ENCODE results near the gene GJA4. TPM values are rescaled to one million over a fixed set of nuclear protein-coding genes. Genes with fewer than 3 reads are reported as not detected.
"Not testable (repeated sequence)": the region's sequence is repeated elsewhere in the genome, so short reads cannot be mapped to it uniquely, and the experiment has no call there.

Gene GJA4
- total RNA-seq, 1 donor from 2014 or later = 21.4 TPM

DNA sequence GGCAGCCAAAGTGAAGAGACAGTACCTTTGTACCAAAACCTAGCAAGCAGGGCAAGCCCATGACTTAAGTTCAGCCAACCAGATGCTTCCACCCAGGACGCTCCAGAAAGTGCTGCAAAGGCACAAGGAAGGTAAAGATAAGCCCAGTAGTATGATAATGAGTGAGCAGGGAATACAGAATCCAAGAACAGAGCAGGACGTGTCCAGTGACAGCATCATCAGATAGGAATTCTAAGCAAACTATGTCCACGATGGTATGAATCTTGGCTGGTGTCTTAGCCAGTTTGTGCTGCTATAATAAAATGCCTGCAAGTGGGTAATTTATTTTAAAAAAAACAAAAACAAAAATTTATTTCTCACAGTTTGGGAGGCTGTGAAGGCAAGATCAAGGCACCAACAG, 13.6 kb downstream of the GJA4 start:
- no peaks in the 10 kb centered on the region for H3K9me3 ChIP-seq (ENCODE audit: control insufficient read depth in 3 of 3, low read length in 3 of 3)
- no peaks in the 10 kb centered on the region for H3K27me3 ChIP-seq (ENCODE audit: control insufficient read depth in 3 of 3, insufficient read depth in 3 of 3, low read length in 3 of 3)
- no peak overlapping the region for H3K4me3 ChIP-seq (ENCODE audit: low read length in 3 of 3)
- H3K27ac ChIP-seq (ENCODE audit: low read depth, low read length) = no peak overlapping the region
- H3K9ac ChIP-seq (ENCODE audit: low read depth in 1 of 3, low read length in 3 of 3) = no peak overlapping the region
- peaks cover 0 to 3% (median 0%) of the 10 kb centered on the region in 3 donors for H3K4me1 ChIP-seq (ENCODE audit: control insufficient read depth in 3 of 3, insufficient read depth in 3 of 3, low read length in 3 of 3)
- H3K36me3 ChIP-seq (ENCODE audit: control insufficient read depth in 3 of 3, insufficient read depth in 3 of 3, low read length in 3 of 3) = no peaks in the 10 kb centered on the region

GRCh38 chr1:34808051-34808810, 15.4 kb downstream of the GJA4 start:
- H3K27me3 ChIP-seq (ENCODE audit: control insufficient read depth in 3 of 3, insufficient read depth in 3 of 3, low read length in 3 of 3) = no peaks in the 10 kb centered on the region
- H3K27ac ChIP-seq (ENCODE audit: low read depth, low read length) = no peak overlapping the region
- no peak overlapping the region for H3K4me3 ChIP-seq (ENCODE audit: low read length in 3 of 3)
- H3K4me1 ChIP-seq (ENCODE audit: control insufficient read depth in 3 of 3, insufficient read depth in 3 of 3, low read length in 3 of 3) = peaks cover 0 to 3% (median 0%) of the 10 kb centered on the region in 3 donors
- no peaks in the 10 kb centered on the region for H3K36me3 ChIP-seq (ENCODE audit: control insufficient read depth in 3 of 3, insufficient read depth in 3 of 3, low read length in 3 of 3)
- H3K9me3 ChIP-seq (ENCODE audit: control insufficient read depth in 3 of 3, low read length in 3 of 3) = no peaks in the 10 kb centered on the region
- no peak overlapping the region for H3K9ac ChIP-seq (ENCODE audit: low read depth in 1 of 3, low read length in 3 of 3)

DNA sequence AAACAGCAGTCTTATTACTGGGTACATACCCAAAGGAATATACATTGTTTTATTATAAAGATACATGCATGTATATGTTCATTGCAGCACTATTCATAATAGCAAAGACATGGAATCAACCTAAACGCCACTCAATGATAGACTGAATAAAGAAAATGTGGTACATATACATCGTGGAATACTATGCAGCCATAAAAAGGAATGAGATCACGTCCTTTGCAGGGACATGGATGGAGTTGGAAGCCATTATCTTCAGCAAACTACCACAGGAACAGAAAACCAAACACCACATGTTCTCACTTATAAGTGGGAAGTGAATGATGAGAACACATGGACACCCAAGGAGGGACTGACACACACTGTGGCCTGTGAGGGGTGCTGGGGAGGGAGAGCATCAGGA, 18.0 kb downstream of the GJA4 start:
- not testable (repeated sequence) for H3K9ac ChIP-seq (ENCODE audit: low read depth in 1 of 3, low read length in 3 of 3); H3K36me3 ChIP-seq (ENCODE audit: control insufficient read depth in 3 of 3, insufficient read depth in 3 of 3, low read length in 3 of 3); H3K4me3 ChIP-seq (ENCODE audit: low read length in 3 of 3); H3K27ac ChIP-seq (ENCODE audit: low read depth, low read length); H3K27me3 ChIP-seq (ENCODE audit: control insufficient read depth in 3 of 3, insufficient read depth in 3 of 3, low read length in 3 of 3); H3K4me1 ChIP-seq (ENCODE audit: control insufficient read depth in 3 of 3, insufficient read depth in 3 of 3, low read length in 3 of 3); H3K9me3 ChIP-seq (ENCODE audit: control insufficient read depth in 3 of 3, low read length in 3 of 3)

- Histone ChIP-seq H3K9ac (ENCODE audit: low read depth in 1 of 3, low read length in 3 of 3) (no peak overlapping the region), H3K4me1 (ENCODE audit: control insufficient read depth in 3 of 3, insufficient read depth in 3 of 3, low read length in 3 of 3) (no peaks in the 10 kb centered on the region), H3K27ac (ENCODE audit: low read depth, low read length) (no peak overlapping the region), H3K9me3 (ENCODE audit: control insufficient read depth in 3 of 3, low read length in 3 of 3) (no peaks in the 10 kb centered on the region), H3K27me3 (ENCODE audit: control insufficient read depth in 3 of 3, insufficient read depth in 3 of 3, low read length in 3 of 3) (no peaks in the 10 kb centered on the region), H3K36me3 (ENCODE audit: control insufficient read depth in 3 of 3, insufficient read depth in 3 of 3, low read length in 3 of 3) (no peaks in the 10 kb centered on the region), H3K4me3 (ENCODE audit: low read length in 3 of 3) (no peak overlapping the region)
Observed at GRCh38 chr1:34816332-34816731, 23.5 kb downstream of the GJA4 start.

GRCh38 chr1:34816778-34817177, 24.0 kb downstream of the GJA4 start:
- no peak overlapping the region for H3K9ac ChIP-seq (ENCODE audit: low read depth in 1 of 3, low read length in 3 of 3)

GRCh38 chr1:34818862-34819261, 26.1 kb downstream of the GJA4 start:
- not testable (repeated sequence) for H3K36me3 ChIP-seq (ENCODE audit: control insufficient read depth in 3 of 3, insufficient read depth in 3 of 3, low read length in 3 of 3); H3K9me3 ChIP-seq (ENCODE audit: control insufficient read depth in 3 of 3, low read length in 3 of 3); H3K27me3 ChIP-seq (ENCODE audit: control insufficient read depth in 3 of 3, insufficient read depth in 3 of 3, low read length in 3 of 3); H3K4me3 ChIP-seq (ENCODE audit: low read length in 3 of 3); H3K27ac ChIP-seq (ENCODE audit: low read depth, low read length); H3K9ac ChIP-seq (ENCODE audit: low read depth in 1 of 3, low read length in 3 of 3); H3K4me1 ChIP-seq (ENCODE audit: control insufficient read depth in 3 of 3, insufficient read depth in 3 of 3, low read length in 3 of 3)

More at GRCh38 chr1:34816778-34817177, 24.0 kb downstream of the GJA4 start:
- no peak overlapping the region for H3K27ac ChIP-seq (ENCODE audit: low read depth, low read length)
- H3K9me3 ChIP-seq (ENCODE audit: control insufficient read depth in 3 of 3, low read length in 3 of 3) = no peaks in the 10 kb centered on the region
- H3K36me3 ChIP-seq (ENCODE audit: control insufficient read depth in 3 of 3, insufficient read depth in 3 of 3, low read length in 3 of 3) = no peaks in the 10 kb centered on the region
- no peak overlapping the region for H3K4me3 ChIP-seq (ENCODE audit: low read length in 3 of 3)
- no peaks in the 10 kb centered on the region for H3K4me1 ChIP-seq (ENCODE audit: control insufficient read depth in 3 of 3, insufficient read depth in 3 of 3, low read length in 3 of 3)
- H3K27me3 ChIP-seq (ENCODE audit: control insufficient read depth in 3 of 3, insufficient read depth in 3 of 3, low read length in 3 of 3) = no peaks in the 10 kb centered on the region

DNA sequence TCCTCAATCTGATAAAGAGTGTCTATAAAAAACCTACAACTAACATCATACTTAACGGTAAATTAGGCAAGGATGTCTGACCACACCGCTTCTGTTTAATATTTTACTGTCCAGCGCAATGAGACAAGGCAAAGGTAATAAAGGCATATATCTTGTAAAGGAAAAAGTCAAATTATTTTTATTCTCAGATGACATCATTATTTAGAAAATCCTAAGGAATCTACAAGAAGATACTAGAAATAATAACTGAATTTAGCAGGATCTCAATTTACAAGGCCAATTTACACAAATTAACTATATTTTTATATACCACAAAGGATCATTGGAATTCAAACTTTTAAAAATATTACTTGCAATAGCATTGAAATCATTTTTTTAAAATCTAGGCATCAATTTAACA, 29.4 kb downstream of the GJA4 start:
- H3K4me3 ChIP-seq (ENCODE audit: low read length in 3 of 3) = no peak overlapping the region
- H3K27ac ChIP-seq (ENCODE audit: low read depth, low read length) = no peak overlapping the region
- no peak overlapping the region for H3K9ac ChIP-seq (ENCODE audit: low read depth in 1 of 3, low read length in 3 of 3)
- peaks cover 0 to 4% (median 0%) of the 10 kb centered on the region in 3 donors for H3K4me1 ChIP-seq (ENCODE audit: control insufficient read depth in 3 of 3, insufficient read depth in 3 of 3, low read length in 3 of 3)
- H3K36me3 ChIP-seq (ENCODE audit: control insufficient read depth in 3 of 3, insufficient read depth in 3 of 3, low read length in 3 of 3) = no peaks in the 10 kb centered on the region
- H3K9me3 ChIP-seq (ENCODE audit: control insufficient read depth in 3 of 3, low read length in 3 of 3) = no peaks in the 10 kb centered on the region
- H3K27me3 ChIP-seq (ENCODE audit: control insufficient read depth in 3 of 3, insufficient read depth in 3 of 3, low read length in 3 of 3) = no peaks in the 10 kb centered on the region

DNA sequence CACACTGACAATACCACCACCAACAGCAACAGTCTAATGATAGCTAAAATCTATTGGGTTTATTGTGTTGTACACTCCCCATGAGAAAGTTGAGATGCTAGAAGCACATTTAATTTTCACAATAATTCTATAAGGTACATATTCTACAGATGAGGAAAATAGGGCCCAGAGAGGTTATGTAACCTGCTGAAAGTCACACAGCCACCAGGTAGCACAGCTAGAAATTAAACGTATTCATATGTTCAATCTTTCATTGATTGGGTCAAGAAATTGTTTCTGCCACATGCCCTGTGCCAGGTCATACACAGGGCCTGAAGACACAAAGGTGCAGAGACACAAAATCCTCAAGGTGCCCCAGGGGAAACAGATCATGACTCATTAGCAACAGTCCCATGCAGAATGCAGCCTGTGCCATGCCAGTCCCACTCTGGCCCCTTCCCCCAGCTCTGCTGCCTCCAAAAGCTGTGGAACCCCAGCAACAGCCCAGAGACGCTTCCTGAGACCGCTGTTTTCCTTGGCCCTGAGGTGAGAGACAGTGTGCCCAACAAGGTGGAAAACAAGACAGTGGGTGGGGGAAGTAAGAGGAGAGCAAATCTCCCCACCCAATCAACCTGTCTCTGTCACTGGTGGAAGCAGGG, 32.1 kb downstream of the GJA4 start:
- H3K4me3 ChIP-seq (ENCODE audit: low read length in 3 of 3) = no peak overlapping the region
- H3K4me1 ChIP-seq (ENCODE audit: control insufficient read depth in 3 of 3, insufficient read depth in 3 of 3, low read length in 3 of 3) = peaks cover 0 to 4% (median 4%) of the 10 kb centered on the region in 3 donors
- H3K9me3 ChIP-seq (ENCODE audit: control insufficient read depth in 3 of 3, low read length in 3 of 3) = no peaks in the 10 kb centered on the region
- H3K9ac ChIP-seq (ENCODE audit: low read depth in 1 of 3, low read length in 3 of 3) = no peak overlapping the region
- H3K27ac ChIP-seq (ENCODE audit: low read depth, low read length) = no peak overlapping the region
- H3K27me3 ChIP-seq (ENCODE audit: control insufficient read depth in 3 of 3, insufficient read depth in 3 of 3, low read length in 3 of 3) = no peaks in the 10 kb centered on the region
- no peaks in the 10 kb centered on the region for H3K36me3 ChIP-seq (ENCODE audit: control insufficient read depth in 3 of 3, insufficient read depth in 3 of 3, low read length in 3 of 3)

- Histone ChIP-seq H3K36me3 (ENCODE audit: control insufficient read depth in 3 of 3, insufficient read depth in 3 of 3, low read length in 3 of 3) (no peaks in the 10 kb centered on the region), H3K9ac (ENCODE audit: low read depth in 1 of 3, low read length in 3 of 3) (no peak overlapping the region), H3K27me3 (ENCODE audit: control insufficient read depth in 3 of 3, insufficient read depth in 3 of 3, low read length in 3 of 3) (no peaks in the 10 kb centered on the region), H3K4me1 (ENCODE audit: control insufficient read depth in 3 of 3, insufficient read depth in 3 of 3, low read length in 3 of 3) (peaks cover 0 to 6% (median 4%) of the 10 kb centered on the region in 3 donors), H3K27ac (ENCODE audit: low read depth, low read length) (no peak overlapping the region), H3K9me3 (ENCODE audit: control insufficient read depth in 3 of 3, low read length in 3 of 3) (no peaks in the 10 kb centered on the region), H3K4me3 (ENCODE audit: low read length in 3 of 3) (no peak overlapping the region)
Observed at GRCh38 chr1:34825455-34826091, 32.8 kb downstream of the GJA4 start.

DNA sequence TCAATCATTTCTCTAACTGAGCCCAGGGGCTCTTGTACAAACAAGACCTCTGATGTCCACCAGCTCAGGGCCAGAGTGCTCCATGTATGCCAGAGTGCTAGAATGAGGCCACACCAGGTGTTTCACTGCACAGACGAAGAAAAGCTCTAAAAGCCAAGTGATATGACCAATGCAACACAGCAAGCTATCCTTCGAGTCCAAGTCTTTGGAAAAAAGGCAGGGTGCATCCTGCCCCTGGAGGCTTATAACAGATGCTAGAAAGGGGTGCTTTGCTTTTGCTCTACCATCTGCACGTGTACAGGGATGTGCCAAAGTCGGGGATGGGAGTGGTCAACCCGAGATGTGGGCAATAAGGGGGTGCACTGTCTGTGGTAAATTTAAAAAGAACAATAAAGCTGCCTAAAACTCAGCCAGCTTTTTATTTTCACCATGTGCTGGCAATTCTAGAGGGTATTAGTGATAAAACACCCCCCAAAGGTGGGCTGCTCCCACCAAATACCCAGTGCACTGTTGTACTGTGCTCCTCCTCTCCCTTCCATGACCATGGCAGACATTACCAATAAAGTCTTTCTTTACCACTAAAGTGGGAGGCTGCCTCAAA, 34.6 kb downstream of the GJA4 start:
- Histone ChIP-seq H3K36me3 (ENCODE audit: control insufficient read depth in 3 of 3, insufficient read depth in 3 of 3, low read length in 3 of 3) (no peaks in the 10 kb centered on the region), H3K9me3 (ENCODE audit: control insufficient read depth in 3 of 3, low read length in 3 of 3) (no peaks in the 10 kb centered on the region), H3K4me1 (ENCODE audit: control insufficient read depth in 3 of 3, insufficient read depth in 3 of 3, low read length in 3 of 3) (peaks cover 0 to 6% (median 4%) of the 10 kb centered on the region in 3 donors), H3K9ac (ENCODE audit: low read depth in 1 of 3, low read length in 3 of 3) (no peak overlapping the region), H3K27me3 (ENCODE audit: control insufficient read depth in 3 of 3, insufficient read depth in 3 of 3, low read length in 3 of 3) (no peaks in the 10 kb centered on the region), H3K4me3 (ENCODE audit: low read length in 3 of 3) (no peak overlapping the region), H3K27ac (ENCODE audit: low read depth, low read length) (no peak overlapping the region)
